CD4-positive, alpha-beta T cell (primary cell): ENCODE data around the gene ST6GALNAC3. TPM values are rescaled to one million over a fixed set of nuclear protein-coding genes. Genes with fewer than 3 reads are reported as not detected.

Experiments
- ATAC-seq: fragments of 200-7000 bp; cut with Tn5 transposase; one replicate; pipeline ENCODE4 v1.10.0; 2022; ENCODE audit warnings: mild to moderate bottlenecking; ENCODE audit not compliant: poor library complexity
- CTCF ChIA-PET: fragments of 350-600 bp; sonication (Branson Sonifier 250); formaldehyde crosslinking; loops from one replicate; lab custom pipeline; 2021; ENCODE audit warnings: antibody characterized with exemption, inconsistent platforms; lab: Charles Lee
- POLR2A ChIA-PET: fragments of 350-600 bp; sonication (Branson Sonifier 250); formaldehyde crosslinking; loops from one replicate; lab custom pipeline; 2021; ENCODE audit warnings: antibody characterized with exemption, inconsistent platforms; lab: Charles Lee
- DNase-seq, 14 experiments: peaks; one replicate each; pipeline ENCODE4 v3.0.0-alpha.2; 2013 to 2020; ENCODE audit warnings: mixed read lengths in 2 of 14
- H3K27ac ChIP-seq, 2 donors: one replicate each; pipeline versions ENCODE4 v1.5.1 to v1.7.0; 2013; ENCODE audit warnings: low read length in 2 of 2, low read depth in 1 of 2, mild to moderate bottlenecking in 1 of 2
- H3K27me3 ChIP-seq, 2 experiments: 1 replicate in 1 of 2; 2 replicates in 1 of 2; pipeline versions ENCODE4 v1.6.1 to v1.7.0; 2013; ENCODE audit warnings: low read length in 2 of 2, control low read depth in 1 of 2, mild to moderate bottlenecking in 1 of 2, moderate library complexity in 1 of 2; ENCODE audit not compliant: insufficient read depth in 2 of 2, control insufficient read depth in 1 of 2
- H3K36me3 ChIP-seq: one replicate; pipeline ENCODE4 v1.6.1; 2013; ENCODE audit warnings: low read length, control low read depth; ENCODE audit not compliant: insufficient read depth
- H3K4me1 ChIP-seq: one replicate; pipeline ENCODE4 v1.6.1; 2013; ENCODE audit warnings: low read length, control low read depth; ENCODE audit not compliant: insufficient read depth
- H3K4me3 ChIP-seq: one replicate; pipeline ENCODE4 v1.5.1; 2013; ENCODE audit warnings: mild to moderate bottlenecking, low read length, moderate library complexity
- H3K9me3 ChIP-seq, 2 experiments: 1 replicate in 1 of 2; 2 replicates in 1 of 2; pipeline versions ENCODE4 v1.6.1 to v1.7.0; 2013; ENCODE audit warnings: low read length in 2 of 2, mild to moderate bottlenecking in 2 of 2, control low read depth in 1 of 2, moderate library complexity in 1 of 2; ENCODE audit not compliant: control insufficient read depth in 1 of 2, insufficient read depth in 1 of 2
- H3K27ac Mint-ChIP-seq: one replicate; pipeline ENCODE4 v1.8.0; 2020; ENCODE audit warnings: mixed read lengths
- H3K27me3 Mint-ChIP-seq: one replicate; pipeline ENCODE4 v1.8.0; 2021; ENCODE audit warnings: mixed read lengths
- H3K36me3 Mint-ChIP-seq: one replicate; pipeline ENCODE4 v1.8.0; 2021; ENCODE audit warnings: low read depth, mixed read lengths
- H3K4me1 Mint-ChIP-seq: one replicate; pipeline ENCODE4 v1.8.0; 2021; ENCODE audit warnings: low read depth, mixed read lengths
- H3K4me3 Mint-ChIP-seq: one replicate; pipeline ENCODE4 v1.8.0; 2020; ENCODE audit warnings: mild to moderate bottlenecking, mixed read lengths
- H3K9me3 Mint-ChIP-seq: one replicate; pipeline ENCODE4 v1.8.0; 2020; ENCODE audit warnings: mixed read lengths
- intact Hi-C, 2 experiments: fragments of 100-400 bp; cut with DNase I in 1 of 2; cut with micrococcal nuclease in 1 of 2; formaldehyde crosslinking; loops; one replicate each; pipeline versions ENCODE4 v1.15.1 to v1.9.0; 2023 to 2025; cut with DNase I, micrococcal nuclease
- total RNA-seq, 174 experiments: library from RNA in 2 of 174; stranded (reverse) in 2 of 174; gene quantifications; one replicate each; pipeline ENCODE4 v1.2.3 and lab custom pipeline; 2021 to 2026
- TF ChIP-seq, protein P1 (sequence below): fragments of 200-600 bp; IDR thresholded peaks from one replicate; pipeline ENCODE4 v1.8.0; 2022; ENCODE audit warnings: antibody characterized with exemption, mild to moderate bottlenecking

The ST6GALNAC3 gene
- total RNA-seq, 2 experiments from 2014 or later = 0.77 to 1.3 TPM

DNA sequence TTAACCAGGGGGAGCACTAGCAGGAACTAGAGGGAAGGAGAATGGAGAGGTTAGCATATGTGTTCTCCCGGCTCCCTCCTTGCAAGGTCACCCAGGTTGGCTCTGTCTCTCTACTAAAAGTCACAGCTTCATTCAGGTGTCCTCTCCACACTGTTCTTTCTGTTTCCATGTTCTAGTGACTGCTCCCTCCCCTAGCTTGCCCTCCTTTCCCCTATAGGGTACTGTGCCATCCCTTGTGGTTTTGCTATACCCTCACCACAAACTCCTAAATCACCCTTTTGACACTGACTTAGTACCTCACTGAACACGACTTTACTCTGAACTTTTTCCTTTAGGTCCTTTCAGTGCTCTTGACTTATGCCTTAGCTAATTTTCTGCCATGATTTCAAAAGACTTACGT is 389.3 kb downstream of the ST6GALNAC3 start:
- Mint-ChIP-seq H3K36me3 (no peaks in the 10 kb centered on the region), H3K9me3 (peaks cover 2% of the 10 kb centered on the region), H3K27ac (no peak overlapping the region), H3K4me1 (no peaks in the 10 kb centered on the region), H3K27me3 (no peaks in the 10 kb centered on the region), H3K4me3 (no peak overlapping the region)
- H3K9me3 ChIP-seq = no peaks in the 10 kb centered on the region
- DNase-seq (no peak), ATAC-seq (no peak)
- H3K36me3 ChIP-seq = no peaks in the 10 kb centered on the region
- intact Hi-C loops = no loop called here
- no peaks in the 10 kb centered on the region for H3K27me3 ChIP-seq
- no peak overlapping the region for H3K27ac ChIP-seq
- CTCF ChIA-PET = no interaction called here
- H3K4me3 ChIP-seq = no peak overlapping the region
- TF ChIP-seq, protein P1, sequence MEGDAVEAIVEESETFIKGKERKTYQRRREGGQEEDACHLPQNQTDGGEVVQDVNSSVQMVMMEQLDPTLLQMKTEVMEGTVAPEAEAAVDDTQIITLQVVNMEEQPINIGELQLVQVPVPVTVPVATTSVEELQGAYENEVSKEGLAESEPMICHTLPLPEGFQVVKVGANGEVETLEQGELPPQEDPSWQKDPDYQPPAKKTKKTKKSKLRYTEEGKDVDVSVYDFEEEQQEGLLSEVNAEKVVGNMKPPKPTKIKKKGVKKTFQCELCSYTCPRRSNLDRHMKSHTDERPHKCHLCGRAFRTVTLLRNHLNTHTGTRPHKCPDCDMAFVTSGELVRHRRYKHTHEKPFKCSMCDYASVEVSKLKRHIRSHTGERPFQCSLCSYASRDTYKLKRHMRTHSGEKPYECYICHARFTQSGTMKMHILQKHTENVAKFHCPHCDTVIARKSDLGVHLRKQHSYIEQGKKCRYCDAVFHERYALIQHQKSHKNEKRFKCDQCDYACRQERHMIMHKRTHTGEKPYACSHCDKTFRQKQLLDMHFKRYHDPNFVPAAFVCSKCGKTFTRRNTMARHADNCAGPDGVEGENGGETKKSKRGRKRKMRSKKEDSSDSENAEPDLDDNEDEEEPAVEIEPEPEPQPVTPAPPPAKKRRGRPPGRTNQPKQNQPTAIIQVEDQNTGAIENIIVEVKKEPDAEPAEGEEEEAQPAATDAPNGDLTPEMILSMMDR = no peak
- POLR2A ChIA-PET = no interaction called here
- H3K4me1 ChIP-seq = peaks cover 2% of the 10 kb centered on the region

DNA sequence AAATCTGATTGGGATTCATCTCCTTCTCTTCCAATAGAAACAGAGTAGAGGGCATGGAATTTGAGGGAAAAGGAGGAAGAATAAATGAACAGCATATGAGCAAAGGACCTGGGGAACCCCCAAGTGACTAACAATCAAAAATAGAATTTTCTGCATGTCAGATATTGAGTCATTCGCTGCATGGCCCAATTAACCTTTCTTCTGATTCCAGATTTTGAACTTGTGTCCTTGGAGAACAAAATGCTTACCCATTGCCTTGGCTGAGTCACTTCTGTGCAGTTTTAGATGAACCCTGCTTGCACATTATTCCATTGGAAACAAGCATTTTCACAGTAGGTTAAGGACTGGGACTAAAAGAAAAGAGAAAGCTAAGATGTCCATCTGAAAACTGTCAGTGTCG is 390.5 kb downstream of the ST6GALNAC3 start:
- no peak for DNase-seq
- POLR2A ChIA-PET = no interaction called here
- CTCF ChIA-PET = no interaction called here
- Mint-ChIP-seq H3K36me3 (no peaks in the 10 kb centered on the region), H3K4me1 (no peaks in the 10 kb centered on the region), H3K9me3 (no peaks in the 10 kb centered on the region), H3K27me3 (no peaks in the 10 kb centered on the region), H3K27ac (no peak overlapping the region), H3K4me3 (no peak overlapping the region)
- intact Hi-C loops = no loop called here
- Histone ChIP-seq H3K27ac (no peak overlapping the region), H3K9me3 (no peaks in the 10 kb centered on the region), H3K4me3 (no peak overlapping the region), H3K27me3 (no peaks in the 10 kb centered on the region), H3K36me3 (no peaks in the 10 kb centered on the region), H3K4me1 (peaks cover 2% of the 10 kb centered on the region)
- TF ChIP-seq, protein P1 = no peak
- no peak for ATAC-seq

DNA sequence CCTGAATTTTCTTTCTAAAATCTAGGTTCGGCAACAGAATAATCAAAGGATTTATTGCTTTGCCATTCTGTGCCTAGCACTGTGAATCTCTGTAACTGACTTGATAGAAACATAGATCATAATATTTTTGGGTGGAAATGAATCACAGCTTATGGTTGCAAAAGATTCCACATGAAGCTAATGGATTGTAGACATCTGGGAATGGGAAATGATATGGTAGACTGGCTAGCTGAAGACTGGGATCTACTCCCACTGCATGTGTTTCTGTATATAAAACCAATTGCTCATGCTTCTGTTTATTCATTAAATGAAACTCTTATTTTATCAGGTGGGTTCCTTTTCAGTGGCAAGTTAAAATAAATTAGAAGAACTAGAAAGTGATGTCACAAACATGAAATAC is 395.6 kb downstream of the ST6GALNAC3 start:
- DNase-seq (no peak), ATAC-seq (no peak)
- Mint-ChIP-seq H3K36me3 (no peaks in the 10 kb centered on the region), H3K27me3 (no peaks in the 10 kb centered on the region), H3K4me1 (no peaks in the 10 kb centered on the region), H3K27ac (no peak overlapping the region), H3K9me3 (no peaks in the 10 kb centered on the region), H3K4me3 (no peak overlapping the region)
- H3K27ac ChIP-seq = no peak overlapping the region
- no peak overlapping the region for H3K4me3 ChIP-seq
- H3K9me3 ChIP-seq = no peaks in the 10 kb centered on the region
- TF ChIP-seq, protein P1 = no peak
- CTCF ChIA-PET = interaction anchor here (0.5 kb wide), 1 partner anchor 38 kb away, joined by 4 read pairs; no protein-coding TSS in a partner anchor
- H3K4me1 ChIP-seq = no peaks in the 10 kb centered on the region
- no peaks in the 10 kb centered on the region for H3K36me3 ChIP-seq
- POLR2A ChIA-PET = interaction anchor here (0.6 kb wide), 1 partner anchor 166 kb away, joined by 3 read pairs; no protein-coding TSS in a partner anchor
- no peaks in the 10 kb centered on the region for H3K27me3 ChIP-seq
- intact Hi-C loops = no loop called here
